HEK293 (cell line): ENCODE results near the gene RBBP5.

ENCODE experiments used
- CTCF ChIA-PET: fragments of 350-600 bp; formaldehyde crosslinking; extraction: SDS; loops from one replicate; lab custom pipeline; 2021; ENCODE audit warnings: antibody characterized with exemption; lab: Yijun Ruan, JAX
- POLR2A ChIA-PET: fragments of 300-600 bp; formaldehyde crosslinking; extraction: SDS; loops from one replicate; lab custom pipeline; 2020; ENCODE audit warnings: antibody characterized with exemption, inconsistent platforms; lab: Yijun Ruan, JAX
- H3K27ac ChIP-seq: fragments of 200-500 bp; sonication (Bioruptor generic); 2 replicates; pipeline ENCODE4 v1.5.1; 2014; ENCODE audit warnings: low read depth, low read length, control low read depth, inconsistent platforms; ENCODE audit errors: extremely low read depth
- H3K36me3 ChIP-seq, 2 experiments: fragments of 200-500 bp in 1 of 2; sonication (Bioruptor generic) in 1 of 2; 1 replicate in 1 of 2; 2 replicates in 1 of 2; pipeline ENCODE4 v1.5.1; 2014 to 2017; ENCODE audit warnings: inconsistent platforms in 2 of 2, low read length in 2 of 2; ENCODE audit not compliant: control insufficient read depth in 2 of 2, insufficient read depth in 1 of 2
- H3K4me1 ChIP-seq: fragments of 200-500 bp; sonication (Bioruptor generic); 2 replicates; pipeline ENCODE4 v1.5.1; 2014; ENCODE audit warnings: mild to moderate bottlenecking, low read length, inconsistent platforms; ENCODE audit not compliant: control insufficient read depth, insufficient read depth
- H3K4me3 ChIP-seq: 2 replicates; pipeline ENCODE4 v1.5.1; 2011; ENCODE audit warnings: low read depth, mild to moderate bottlenecking, control low read depth, low read length, moderate library complexity
- H3K9me3 ChIP-seq: fragments of 200-500 bp; sonication (Bioruptor generic); 2 replicates; pipeline ENCODE4 v1.5.1; 2014; ENCODE audit warnings: low read depth, low read length, inconsistent platforms; ENCODE audit not compliant: control insufficient read depth, insufficient read depth
- BCL6B ChIP-seq: fragments of 450-650 bp; formaldehyde crosslinking; IDR thresholded peaks from 2 replicates; pipeline ENCODE4 v1.5.1; 2017; ENCODE audit warnings: missing biosample characterization, missing genetic modification characterization
- HOXA7 ChIP-seq: sonication (generic); formaldehyde crosslinking; IDR thresholded peaks from 2 replicates; pipeline ENCODE4 v1.8.1; 2022; ENCODE audit warnings: missing genetic modification reagents, borderline replicate concordance
- OSR2 ChIP-seq: fragments of 450-650 bp; formaldehyde crosslinking; IDR thresholded peaks from 2 replicates; pipeline ENCODE4 v1.5.1; 2016; ENCODE audit warnings: missing biosample characterization, missing genetic modification characterization
- PRDM4 ChIP-seq: fragments of 450-650 bp; formaldehyde crosslinking; IDR thresholded peaks from 2 replicates; pipeline ENCODE4 v1.5.1; 2017; ENCODE audit warnings: missing biosample characterization, missing genetic modification characterization
- PRDM6 ChIP-seq: fragments of 450-650 bp; formaldehyde crosslinking; IDR thresholded peaks from 2 replicates; pipeline ENCODE4 v1.5.1; 2017; ENCODE audit warnings: missing biosample characterization, missing genetic modification characterization
- SP3 ChIP-seq: fragments of 450-650 bp; formaldehyde crosslinking; IDR thresholded peaks from 2 replicates; pipeline ENCODE4 v1.5.1; 2016; ENCODE audit warnings: missing biosample characterization, missing genetic modification characterization
- ZBTB10 ChIP-seq: fragments of 450-650 bp; formaldehyde crosslinking; IDR thresholded peaks from 2 replicates; pipeline ENCODE4 v1.5.1; 2016; ENCODE audit warnings: missing biosample characterization, missing genetic modification characterization
- ZBTB20 ChIP-seq: fragments of 450-650 bp; formaldehyde crosslinking; IDR thresholded peaks from 2 replicates; pipeline ENCODE4 v1.5.1; 2016; ENCODE audit warnings: missing biosample characterization, missing genetic modification characterization
- ZNF2 ChIP-seq: fragments of 450-650 bp; formaldehyde crosslinking; IDR thresholded peaks from 2 replicates; pipeline ENCODE4 v1.5.1; 2016; ENCODE audit warnings: missing biosample characterization, missing genetic modification characterization
- ZNF221 ChIP-seq: fragments of 450-650 bp; formaldehyde crosslinking; IDR thresholded peaks from 2 replicates; pipeline ENCODE4 v1.5.1; 2017; ENCODE audit warnings: missing biosample characterization, missing genetic modification characterization, borderline replicate concordance
- ZNF23 ChIP-seq: fragments of 450-650 bp; formaldehyde crosslinking; IDR thresholded peaks from 2 replicates; pipeline ENCODE4 v1.5.1; 2016; ENCODE audit warnings: missing biosample characterization, missing genetic modification characterization, borderline replicate concordance
- ZNF266 ChIP-seq: fragments of 450-650 bp; formaldehyde crosslinking; IDR thresholded peaks from 2 replicates; pipeline ENCODE4 v1.5.1; 2016; ENCODE audit warnings: missing biosample characterization, missing genetic modification characterization, low read depth
- ZNF488 ChIP-seq: fragments of 450-650 bp; formaldehyde crosslinking; IDR thresholded peaks from 2 replicates; pipeline ENCODE4 v1.5.1; 2016; ENCODE audit warnings: missing biosample characterization, missing genetic modification characterization
- ZNF510 ChIP-seq: fragments of 450-650 bp; formaldehyde crosslinking; IDR thresholded peaks from 2 replicates; pipeline ENCODE4 v1.5.1; 2018; ENCODE audit warnings: mild to moderate bottlenecking, missing genetic modification characterization, missing biosample characterization; ENCODE audit not compliant: insufficient replicate concordance
- ZNF513 ChIP-seq: fragments of 450-650 bp; IDR thresholded peaks from 2 replicates; pipeline ENCODE4 v1.5.1; 2018; ENCODE audit warnings: missing biosample characterization, missing genetic modification characterization
- ZNF549 ChIP-seq: fragments of 450-650 bp; IDR thresholded peaks from 2 replicates; pipeline ENCODE4 v1.5.1; 2018; ENCODE audit warnings: missing biosample characterization, missing genetic modification characterization, mild to moderate bottlenecking, inconsistent platforms, moderate library complexity
- ZNF629 ChIP-seq: fragments of 450-650 bp; formaldehyde crosslinking; IDR thresholded peaks from 2 replicates; pipeline ENCODE4 v1.5.1; 2017; ENCODE audit warnings: missing biosample characterization, missing genetic modification characterization
- ZNF843 ChIP-seq: fragments of 450-650 bp; formaldehyde crosslinking; IDR thresholded peaks from 2 replicates; pipeline ENCODE4 v1.5.1; 2016; ENCODE audit warnings: missing biosample characterization, missing genetic modification characterization
- ZXDB ChIP-seq: fragments of 450-650 bp; formaldehyde crosslinking; IDR thresholded peaks from 2 replicates; pipeline ENCODE4 v1.5.1; 2016; ENCODE audit warnings: missing biosample characterization, missing genetic modification characterization

Gene RBBP5

GRCh38 chr1:205169248-205169647, 47.5 kb upstream of the RBBP5 start:
- H3K4me1 ChIP-seq = no peaks in the 10 kb centered on the region
- H3K36me3 ChIP-seq = peaks cover 9 to 24% of the 10 kb centered on the region in 2 experiments; a peak in 2 of 3 replicates
- no peaks in the 10 kb centered on the region for H3K9me3 ChIP-seq
- ChIA-PET CTCF (no interaction called here), POLR2A (no interaction called here)
- H3K4me3 ChIP-seq = no peak overlapping the region
- H3K27ac ChIP-seq = no peak overlapping the region
- TF ChIP-seq ZNF221 (tag by site-specific recombination) (no peak), ZBTB20 (tag by site-specific recombination) (no peak), PRDM4 (tag by site-specific recombination) (no peak)

GRCh38 chr1:205168291-205168690, 46.5 kb upstream of the RBBP5 start:
- CTCF ChIA-PET = no interaction called here
- Histone ChIP-seq H3K4me3 (no peak overlapping the region), H3K36me3 (peaks cover 9 to 32% of the 10 kb centered on the region in 2 experiments; a peak in 2 of 3 replicates), H3K27ac (no peak overlapping the region)
- POLR2A ChIA-PET = no interaction called here
- TF ChIP-seq PRDM6 (tag by site-specific recombination) = no peak
- TF ChIP-seq SP3 (tag by site-specific recombination) = no peak
- no peak for TF ChIP-seq HOXA7 (CRISPR knock-in tag)
- no peak for TF ChIP-seq ZNF629 (tag by site-specific recombination)
- TF ChIP-seq OSR2 (tag by site-specific recombination) = no peak
- no peak for TF ChIP-seq BCL6B (tag by site-specific recombination)
- no peak for TF ChIP-seq ZNF510 (tag by site-specific recombination)
- no peak for TF ChIP-seq ZNF843 (tag by site-specific recombination)
- TF ChIP-seq ZNF266 (tag by site-specific recombination) = no peak
- TF ChIP-seq ZNF2 (tag by site-specific recombination) = no peak
- no peak for TF ChIP-seq ZNF23
- no peak for TF ChIP-seq ZNF549 (tag by site-specific recombination)
- TF ChIP-seq ZBTB10 (tag by site-specific recombination) = no peak
- no peak for TF ChIP-seq ZXDB (tag by site-specific recombination)
- TF ChIP-seq ZNF488 (tag by site-specific recombination) = no peak
- no peak for TF ChIP-seq ZNF513 (tag by site-specific recombination)
- TF ChIP-seq ZBTB20 (tag by site-specific recombination) = no peak
- TF ChIP-seq, all 188 proteins: peak for 0
- no peaks in the 10 kb centered on the region for H3K9me3 ChIP-seq
- H3K4me1 ChIP-seq = no peaks in the 10 kb centered on the region
